Stimulated activated CD4-positive, alpha-beta T cell treated with anti-CD3 and anti-CD28 coated beads, TNF-alpha, amount 100 ng/mL, for 24 hours (primary cell): ENCODE data around the gene MRPS7.

Experiments used
- DNase-seq, 3 experiments: peaks; one replicate each; pipeline ENCODE4 v3.0.0-alpha.2; 2020; ENCODE audit warnings: low read depth in 3 of 3

MRPS7 gene

GRCh38 chr17:75261336-75262111, at the start of gene MRPS7, which contains the start of gene GGA3:
Gene MRPS7, plus strand, starts transcription at chr17:75261879. Its CDS starts 22 bp downstream, at chr17:75261901.
Gene GGA3, minus strand, starts transcription at chr17:75261606. Its CDS starts 19 bp downstream, at chr17:75261587.
- peak; percentile 92 to 95 (median 92) for DNase-seq

GRCh38 chr17:75218131-75218530, 43.5 kb upstream of the MRPS7 start:
- no peak for DNase-seq

GRCh38 chr17:75219815-75220214, 41.9 kb upstream of the MRPS7 start:
- DNase-seq = no peak

GRCh38 chr17:75225016-75225415, 36.7 kb upstream of the MRPS7 start:
- no peak for DNase-seq

- no peak for DNase-seq
Observed at GRCh38 chr17:75227729-75228128, 34.0 kb upstream of the MRPS7 start.

- DNase-seq = no peak
Observed at GRCh38 chr17:75228305-75228704, 33.4 kb upstream of the MRPS7 start.

GRCh38 chr17:75228847-75229246, 32.8 kb upstream of the MRPS7 start:
- DNase-seq = no peak

GRCh38 chr17:75231071-75231470, 30.6 kb upstream of the MRPS7 start:
- DNase-seq = no peak

GRCh38 chr17:75231741-75232464, 29.8 kb upstream of the MRPS7 start:
- no peak for DNase-seq

- DNase-seq = no peak
Observed at GRCh38 chr17:75232786-75233185, 28.9 kb upstream of the MRPS7 start.

- DNase-seq = no peak
Observed at GRCh38 chr17:75237100-75238014, 24.3 kb upstream of the MRPS7 start.

- DNase-seq = no peak
Observed at GRCh38 chr17:75238020-75238580, 23.6 kb upstream of the MRPS7 start.

- peak in 2 of 3 experiments; percentile 35 to 59 for DNase-seq
Observed at GRCh38 chr17:75238684-75239191, 22.9 kb upstream of the MRPS7 start.

GRCh38 chr17:75239214-75239613, 22.5 kb upstream of the MRPS7 start:
- no peak for DNase-seq

GRCh38 chr17:75239778-75240393, 21.8 kb upstream of the MRPS7 start:
- DNase-seq = no peak

- DNase-seq = peak in 1 of 3 experiments; percentile 51
Observed at GRCh38 chr17:75240394-75241142, 21.1 kb upstream of the MRPS7 start.

- no peak for DNase-seq
Observed at GRCh38 chr17:75241143-75241430, 20.6 kb upstream of the MRPS7 start.

GRCh38 chr17:75241502-75241901, 20.2 kb upstream of the MRPS7 start:
- no peak for DNase-seq

GRCh38 chr17:75241996-75242460, 19.7 kb upstream of the MRPS7 start:
- peak in 1 of 3 experiments; percentile 15 for DNase-seq

GRCh38 chr17:75242461-75243042, 19.1 kb upstream of the MRPS7 start:
- DNase-seq = peak in 1 of 3 experiments; percentile 24
